HT-29 (cell line): ENCODE measurements around the gene HOXA3. TPM values are rescaled to one million over a fixed set of nuclear protein-coding genes. Genes with fewer than 3 reads are reported as not detected.
A peak's percentile ranks its signal among the peaks of the same experiment; 100 is the strongest.

Experiments
- DNase-seq: peaks from one replicate; pipeline ENCODE4 v3.0.0-alpha.2; 2015; ENCODE audit warnings: low spot score
- total RNA-seq: library from RNA; depleted of rRNA; stranded (reverse); fragments of >200 nt; shearing (Covaris generic); gene quantifications from 2 replicates; pipeline ENCODE4 v1.2.3, GENCODE V29; 2014

HOXA3 gene
- total RNA-seq, 1 experiment from 2014 or later = 27.8 TPM

- DNase-seq = no peak
Measured at GRCh38 chr7:27145914-27146412, 6.4 kb downstream of the HOXA3 start.

DNA sequence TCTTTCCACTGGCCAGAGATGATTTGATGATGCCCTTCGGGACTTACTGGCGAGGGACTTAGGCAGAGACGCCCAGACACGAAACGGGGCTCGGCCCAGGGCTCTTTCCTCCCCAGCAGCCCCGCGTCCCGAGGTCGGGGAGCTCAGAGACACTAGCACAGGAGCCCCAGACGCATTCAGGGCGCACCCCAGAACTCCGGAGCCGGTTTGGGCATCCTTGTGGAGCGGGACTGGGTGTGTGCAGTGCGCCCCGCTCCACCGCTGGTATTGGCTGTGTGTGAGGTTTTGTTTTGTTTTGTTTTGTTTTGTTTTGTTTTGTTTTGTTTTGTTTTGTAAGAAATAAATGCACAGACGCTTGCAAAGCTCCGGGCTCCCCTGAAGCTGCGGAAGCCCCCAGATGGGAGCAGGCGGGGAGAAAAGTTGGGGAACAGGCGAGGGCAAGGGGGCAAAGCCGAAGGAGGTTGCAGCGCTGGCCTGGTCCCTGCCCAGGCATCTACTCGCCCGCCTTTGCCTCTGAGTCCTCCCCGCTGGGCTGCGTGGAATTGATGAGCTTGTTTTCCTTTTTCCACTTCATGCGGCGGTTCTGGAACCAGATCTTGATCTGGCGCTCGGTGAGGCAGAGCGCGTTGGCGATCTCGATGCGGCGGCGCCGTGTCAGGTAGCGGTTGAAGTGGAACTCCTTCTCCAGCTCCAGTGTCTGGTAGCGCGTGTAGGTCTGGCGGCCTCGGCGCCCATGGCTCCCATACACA lies 7.0 kb downstream of the HOXA3 start:
- no peak for DNase-seq

- DNase-seq = no peak
Measured at GRCh38 chr7:27144781-27145164, 7.6 kb downstream of the HOXA3 start.

- no peak for DNase-seq
Measured at GRCh38 chr7:27143950-27144780, 8.2 kb downstream of the HOXA3 start.

DNA sequence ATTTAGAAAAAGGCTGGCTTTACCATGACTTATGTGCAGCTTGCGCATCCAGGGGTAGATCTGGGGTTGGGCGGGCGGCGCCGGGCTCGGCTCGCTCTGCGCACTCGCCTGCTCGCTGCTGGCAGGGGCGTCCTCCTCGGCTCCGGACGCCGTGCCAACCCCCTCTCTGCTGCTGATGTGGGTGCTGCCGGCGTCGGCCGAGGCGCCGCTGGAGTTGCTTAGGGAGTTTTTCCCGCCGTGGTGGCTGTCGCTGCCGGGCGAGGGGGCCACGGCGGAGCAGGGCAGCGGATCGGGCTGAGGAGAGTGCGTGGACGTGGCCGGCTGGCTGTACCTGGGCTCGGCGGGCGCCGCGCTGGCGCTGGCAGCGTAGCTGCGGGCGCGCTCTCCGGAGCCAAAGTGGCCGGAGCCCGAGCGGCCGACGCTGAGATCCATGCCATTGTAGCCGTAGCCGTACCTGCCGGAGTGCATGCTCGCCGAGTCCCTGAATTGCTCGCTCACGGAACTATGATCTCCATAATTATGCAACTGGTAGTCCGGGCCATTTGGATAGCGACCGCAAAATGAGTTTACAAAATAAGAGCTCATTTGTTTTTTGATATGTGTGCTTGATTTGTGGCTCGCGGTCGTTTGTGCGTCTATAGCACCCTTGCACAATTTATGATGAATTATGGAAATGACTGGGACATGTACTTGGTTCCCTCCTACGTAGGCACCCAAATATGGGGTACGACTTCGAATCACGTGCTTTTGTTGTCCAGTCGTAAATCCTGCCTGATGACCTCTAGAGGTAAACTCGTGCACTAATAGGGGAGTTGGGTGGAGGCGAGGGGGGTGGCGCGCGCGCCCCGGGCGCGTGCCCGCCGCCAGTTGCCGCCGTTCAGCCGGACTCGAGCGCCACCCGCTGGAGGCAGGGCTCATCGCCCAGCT lies 9.1 kb downstream of the HOXA3 start, which contains the start of gene HOXA5:
Gene HOXA5 (minus strand): TSS at position 659 of the 927 bp plus-strand sequence. CDS start 74 bp downstream, at position 585.
- DNase-seq = peak; percentile 86

DNA sequence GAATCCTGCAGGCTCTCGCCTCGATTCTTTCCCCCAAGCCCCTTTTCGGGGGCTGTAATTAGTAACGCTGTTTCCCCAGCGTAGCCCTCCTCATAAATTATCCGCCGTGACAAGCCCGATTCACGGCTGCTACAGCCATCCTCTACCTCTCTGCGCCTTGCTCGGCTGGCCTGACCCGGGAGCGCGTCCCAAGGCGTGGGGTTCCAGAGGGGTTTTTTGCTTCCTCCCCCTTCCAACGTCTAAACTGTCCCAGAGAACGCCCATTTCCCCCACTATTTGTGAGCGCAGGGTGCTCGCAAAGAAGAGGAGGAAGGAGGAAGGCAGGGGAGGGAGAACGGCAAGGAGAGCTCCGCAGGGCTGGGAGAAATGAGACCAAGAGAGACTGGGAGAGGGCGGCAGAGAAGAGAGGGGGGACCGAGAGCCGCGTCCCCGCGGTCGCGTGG lies 9.8 kb downstream of the HOXA3 start:
- no peak for DNase-seq

DNA sequence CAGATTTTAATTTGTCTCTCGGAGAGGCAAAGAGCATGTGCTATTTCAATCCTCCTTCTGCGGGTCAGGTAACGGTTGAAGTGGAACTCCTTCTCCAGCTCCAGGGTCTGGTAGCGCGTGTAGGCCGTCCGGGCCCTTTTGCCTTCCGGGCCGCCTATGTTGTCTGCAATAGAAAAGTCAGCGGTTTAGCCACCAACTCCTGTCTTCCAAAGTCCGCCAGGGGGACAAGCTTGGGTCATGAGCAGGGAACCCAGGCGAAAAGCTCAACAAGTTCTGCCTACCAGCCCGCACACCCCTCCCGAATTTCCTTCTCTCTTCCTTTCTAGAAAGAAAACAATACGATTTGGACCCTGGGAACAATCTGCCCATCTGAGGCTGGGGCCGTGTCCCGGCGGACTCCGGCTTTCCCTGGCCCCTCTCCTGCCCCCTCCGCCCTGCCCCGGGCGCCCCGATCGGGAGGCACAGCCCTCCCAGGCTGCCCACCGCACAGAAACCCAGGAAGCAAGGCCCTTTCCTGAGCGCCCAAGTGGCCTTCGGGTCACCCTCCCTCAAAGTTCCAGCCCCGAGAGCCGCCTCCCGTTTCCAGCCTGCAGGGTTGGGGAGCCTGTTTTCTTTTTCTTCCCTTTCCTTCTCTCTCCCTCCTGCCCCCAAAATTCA lies 10.3 kb downstream of the HOXA3 start:
- DNase-seq = no peak

- DNase-seq = no peak
Measured at GRCh38 chr7:27141137-27141922, 11.1 kb downstream of the HOXA3 start.

GRCh38 chr7:27140126-27140857 lies 12.1 kb downstream of the HOXA3 start:
- peak; percentile 90 for DNase-seq

DNA sequence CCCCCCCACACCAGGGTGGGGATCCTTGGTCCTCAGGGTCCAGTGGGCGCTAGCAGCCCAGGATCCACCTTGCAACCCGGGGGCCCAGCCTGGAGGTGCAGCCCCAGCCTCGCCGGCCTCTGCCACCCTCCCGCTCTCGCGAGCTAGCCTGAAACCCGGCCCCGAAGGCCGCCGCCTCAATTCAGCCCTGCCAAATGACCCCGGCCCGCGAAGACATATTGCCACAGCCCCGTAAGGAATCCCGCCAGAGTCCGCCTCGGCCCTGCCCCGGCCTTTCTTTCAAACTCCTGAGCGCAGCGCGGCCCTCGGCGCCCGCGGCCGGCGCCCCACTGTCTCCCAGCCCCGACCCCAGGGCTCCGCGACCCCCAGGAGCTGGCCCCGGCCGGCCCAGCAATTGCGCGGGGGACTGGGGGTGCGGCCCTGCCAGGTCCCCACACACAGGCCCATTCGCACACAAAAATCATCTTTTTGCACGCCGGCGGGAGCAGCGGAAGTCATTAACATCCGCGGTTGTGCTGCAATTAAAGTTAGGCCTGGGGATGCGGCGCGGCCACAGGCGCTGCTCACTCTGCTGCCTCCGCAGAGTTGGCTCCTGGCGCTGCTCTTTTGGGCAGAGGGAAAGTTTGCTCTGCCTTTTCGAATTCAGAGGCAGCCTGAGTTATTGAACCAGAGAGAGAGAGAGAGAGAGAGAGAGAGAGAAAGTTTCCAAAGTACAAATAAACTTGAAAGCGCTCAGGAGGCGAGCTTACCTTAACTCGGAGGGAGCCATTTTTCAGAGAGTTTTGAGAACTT lies 12.9 kb downstream of the HOXA3 start:
- DNase-seq = no peak

- DNase-seq = no peak
Measured at GRCh38 chr7:27138985-27139333, 13.4 kb downstream of the HOXA3 start.

- DNase-seq = no peak
Measured at GRCh38 chr7:27138472-27138871, 13.9 kb downstream of the HOXA3 start.

DNA sequence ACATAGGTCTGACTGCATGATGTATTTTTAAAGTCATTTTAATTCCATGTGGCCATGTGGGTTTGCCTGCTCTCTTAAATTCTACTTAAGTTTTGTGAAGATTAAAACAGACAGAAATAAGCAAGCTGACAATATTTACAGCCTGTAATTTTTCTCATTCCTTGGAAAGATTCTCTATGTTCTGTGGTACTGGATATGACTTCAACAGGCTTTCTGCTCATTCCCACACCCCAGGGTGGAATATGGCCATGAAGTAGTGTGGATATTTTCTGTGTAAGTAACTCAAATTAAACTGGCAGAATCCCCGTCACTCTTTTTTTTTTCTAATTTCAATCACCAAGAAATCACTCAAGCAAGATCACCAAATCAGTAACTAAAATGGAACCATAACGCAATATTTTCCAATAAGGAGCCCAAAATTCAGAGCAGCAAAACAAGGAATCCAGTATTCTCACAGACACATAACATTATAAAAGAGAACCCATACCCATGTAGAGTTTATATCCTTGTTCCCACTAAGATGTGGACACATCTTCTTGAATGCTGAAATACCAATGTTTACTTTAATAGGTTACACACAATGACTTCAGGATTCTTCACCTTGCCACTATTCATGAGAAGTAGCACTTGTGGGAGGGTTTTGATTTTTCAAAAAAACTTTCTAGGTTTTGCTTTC lies 14.6 kb downstream of the HOXA3 start:
- peak; percentile 56 for DNase-seq

DNA sequence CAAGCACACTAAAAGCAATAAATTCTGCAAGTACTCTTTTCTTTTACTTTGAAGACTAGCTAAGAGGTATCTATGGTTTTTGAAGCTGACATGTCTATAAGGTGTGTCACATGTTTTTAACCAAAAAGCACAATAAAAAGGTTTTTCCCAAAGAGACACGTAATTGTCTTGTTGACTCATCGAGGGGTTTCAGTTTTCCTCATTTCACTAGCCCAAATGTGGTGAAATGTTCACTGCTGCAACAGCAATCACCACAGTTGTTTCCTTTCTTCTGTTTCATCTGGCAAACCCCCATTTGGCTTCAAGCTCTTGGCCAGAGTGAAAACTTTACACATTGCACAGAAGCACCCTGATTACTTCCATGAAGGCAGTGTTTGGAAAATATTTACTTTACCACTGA lies 18.0 kb downstream of the HOXA3 start:
- DNase-seq = no peak

- no peak for DNase-seq
Measured at GRCh38 chr7:27133409-27134231, 18.8 kb downstream of the HOXA3 start.

DNA sequence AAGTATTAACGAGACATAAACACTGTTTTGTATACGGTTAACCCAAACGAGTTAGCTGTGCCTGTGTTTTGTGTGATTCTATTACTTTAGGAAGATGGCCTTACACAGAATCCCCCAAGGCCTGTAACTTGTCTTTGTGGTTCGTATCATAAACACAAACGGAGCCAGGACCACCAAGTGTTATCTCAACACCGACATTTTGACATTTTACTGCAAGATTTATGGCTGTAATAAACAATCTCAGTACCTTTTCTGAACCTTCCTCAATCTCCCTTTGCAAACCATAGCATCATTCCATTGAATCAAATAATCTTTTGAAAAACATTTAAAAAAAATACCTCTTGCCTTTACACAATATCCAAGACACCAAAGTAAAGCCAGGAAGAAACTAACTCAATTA lies 19.4 kb downstream of the HOXA3 start:
- no peak for DNase-seq

- no peak for DNase-seq
Measured at GRCh38 chr7:27132214-27132613, 20.2 kb downstream of the HOXA3 start.
